Nephron progenitor cell (in vitro differentiated cells): ENCODE measurements around the gene PTX4.
A peak's percentile ranks its signal among the peaks of the same experiment; 100 is the strongest.

Experiments
- DNase-seq: peaks from one replicate; pipeline ENCODE4 v3.0.0; 2021
- H3K27ac Mint-ChIP-seq: 2 replicates; pipeline ENCODE4 v1.8.0; 2021; ENCODE audit warnings: mild to moderate bottlenecking, moderate library complexity, mixed read lengths
- H3K27me3 Mint-ChIP-seq: 2 replicates; pipeline ENCODE4 v1.8.0; 2021; ENCODE audit warnings: mild to moderate bottlenecking, low read depth, mixed read lengths; ENCODE audit not compliant: poor library complexity
- H3K36me3 Mint-ChIP-seq: 2 replicates; pipeline ENCODE4 v1.8.0; 2021; ENCODE audit warnings: low read depth, mixed read lengths
- H3K4me1 Mint-ChIP-seq: 2 replicates; pipeline ENCODE4 v1.8.0; 2021; ENCODE audit warnings: mixed read lengths
- H3K4me3 Mint-ChIP-seq: 2 replicates; pipeline ENCODE4 v1.8.0; 2021; ENCODE audit warnings: mild to moderate bottlenecking, moderate library complexity, mixed read lengths
- H3K9me3 Mint-ChIP-seq: 2 replicates; pipeline ENCODE4 v1.8.0; 2021; ENCODE audit warnings: mild to moderate bottlenecking, moderate library complexity, mixed read lengths
- CTCF ChIP-seq: fragments of 200-600 bp; sonication (generic); IDR thresholded peaks from 2 replicates; pipeline ENCODE4 v1.5.0; 2021; ENCODE audit warnings: antibody characterized with exemption

The PTX4 gene

GRCh38 chr16:1454561-1454960, 34.2 kb downstream of the PTX4 start:
- no peak for DNase-seq
- Mint-ChIP-seq H3K27ac (no peak overlapping the region), H3K9me3 (no peaks in the 10 kb centered on the region), H3K27me3 (no peaks in the 10 kb centered on the region), H3K4me3 (no peak overlapping the region), H3K4me1 (no peaks in the 10 kb centered on the region), H3K36me3 (peaks cover 4% of the 10 kb centered on the region)
- no peak for TF ChIP-seq CTCF

GRCh38 chr16:1453316-1453715, 35.4 kb downstream of the PTX4 start:
- Mint-ChIP-seq H3K4me1 (no peaks in the 10 kb centered on the region), H3K36me3 (peaks cover 4% of the 10 kb centered on the region), H3K9me3 (no peaks in the 10 kb centered on the region), H3K27ac (no peak overlapping the region), H3K4me3 (no peak overlapping the region), H3K27me3 (no peaks in the 10 kb centered on the region)
- TF ChIP-seq CTCF, result no peak
- DNase-seq, result no peak

- H3K9me3 Mint-ChIP-seq, result no peaks in the 10 kb centered on the region
- no peak for TF ChIP-seq CTCF
- H3K27me3 Mint-ChIP-seq, result no peaks in the 10 kb centered on the region
- H3K4me1 Mint-ChIP-seq, result no peaks in the 10 kb centered on the region
- peaks cover 4% of the 10 kb centered on the region for H3K36me3 Mint-ChIP-seq
- no peak for DNase-seq
- H3K4me3 Mint-ChIP-seq, result no peak overlapping the region
- H3K27ac Mint-ChIP-seq, result no peak overlapping the region
These were observed 36.2 kb downstream of the PTX4 start for GRCh38 chr16:1452530-1452929.

GRCh38 chr16:1451702-1452392, 36.9 kb downstream of the PTX4 start:
- Mint-ChIP-seq H3K27ac (peak overlapping the region; percentile 92), H3K36me3 (peaks cover 4% of the 10 kb centered on the region), H3K4me3 (no peak overlapping the region), H3K4me1 (no peaks in the 10 kb centered on the region), H3K9me3 (no peaks in the 10 kb centered on the region), H3K27me3 (no peaks in the 10 kb centered on the region)
- TF ChIP-seq CTCF, result no peak
- no peak for DNase-seq

- Mint-ChIP-seq H3K9me3 (no peaks in the 10 kb centered on the region), H3K4me1 (no peaks in the 10 kb centered on the region), H3K27ac (no peak overlapping the region), H3K27me3 (no peaks in the 10 kb centered on the region), H3K4me3 (no peak overlapping the region), H3K36me3 (peaks cover 4% of the 10 kb centered on the region)
- TF ChIP-seq CTCF, result no peak
- DNase-seq, result no peak
These were observed 37.9 kb downstream of the PTX4 start for GRCh38 chr16:1450841-1451240.

GRCh38 chr16:1450218-1450617, 38.5 kb downstream of the PTX4 start:
- H3K9me3 Mint-ChIP-seq, result no peaks in the 10 kb centered on the region
- DNase-seq, result no peak
- no peak overlapping the region for H3K4me3 Mint-ChIP-seq
- no peaks in the 10 kb centered on the region for H3K27me3 Mint-ChIP-seq
- TF ChIP-seq CTCF, result no peak
- H3K36me3 Mint-ChIP-seq, result peaks cover 4% of the 10 kb centered on the region
- H3K4me1 Mint-ChIP-seq, result no peaks in the 10 kb centered on the region
- no peak overlapping the region for H3K27ac Mint-ChIP-seq
